A549 (cell line): Measurements from ENCODE around the gene ANKRD33B. TPM values are rescaled to one million over a fixed set of nuclear protein-coding genes. Genes with fewer than 3 reads are reported as not detected.

Source experiments
- ATAC-seq, 2 experiments: fragments of 200-7000 bp in 1 of 2; fragments of >200 bp in 1 of 2; cut with Nextera tagmentation in 1 of 2; cut with Tn5 transposase in 1 of 2; 3 replicates each; pipeline versions ENCODE4 v1.8.0 to v1.9.1; 2018 to 2020; ENCODE audit warnings: mild to moderate bottlenecking in 1 of 2, moderate library complexity in 1 of 2
- CTCF ChIA-PET: fragments of 300-600 bp; sonication (Branson Sonifier 250); formaldehyde crosslinking; extraction: SDS; loops from one replicate; lab custom pipeline; 2021; ENCODE audit warnings: antibody characterized with exemption, inconsistent platforms; lab: Yijun Ruan, JAX
- POLR2A ChIA-PET: fragments of 350-600 bp; formaldehyde crosslinking; extraction: SDS; loops from one replicate; lab custom pipeline; 2021; ENCODE audit warnings: antibody characterized with exemption, inconsistent platforms; lab: Yijun Ruan, JAX
- DNase-seq, 2 experiments: peaks; one replicate each; pipeline versions ENCODE4 v3.0.0 to v3.0.0-alpha.2; 2011 to 2016; ENCODE audit warnings: low read depth in 1 of 2, low spot score in 1 of 2
- FAIRE-seq: peaks from 2 replicates; lab custom pipeline; 2011; peaks lifted over from hg19 to GRCh38; lab: Jason Lieb, UNC
- H3K27ac ChIP-seq, 2 experiments: fragments of >200 bp; sonication (Bioruptor Twin); formaldehyde crosslinking; 3 replicates each; pipeline ENCODE4 v1.5.1; 2016 to 2017
- H3K4me1 ChIP-seq: fragments of >200 bp; sonication (Bioruptor Twin); formaldehyde crosslinking; 3 replicates; pipeline ENCODE4 v1.6.1; 2016
- H3K4me2 ChIP-seq: fragments of >200 bp; sonication (Bioruptor Twin); formaldehyde crosslinking; 3 replicates; pipeline ENCODE4 v1.6.1; 2016
- H3K4me3 ChIP-seq: fragments of >200 bp; sonication (Bioruptor Twin); formaldehyde crosslinking; 3 replicates; pipeline ENCODE4 v1.5.1; 2016
- H3K9me3 ChIP-seq: fragments of >200 bp; sonication (Bioruptor Twin); formaldehyde crosslinking; 3 replicates; pipeline ENCODE4 v1.6.1; 2016
- ATOH8 ChIP-seq: fragments of 250-450 bp; sonication (Bioruptor Pico); IDR thresholded peaks from 2 replicates; pipeline ENCODE4 v1.5.0; 2020; ENCODE audit warnings: low read depth, mild to moderate bottlenecking, moderate library complexity
- CBX2 ChIP-seq: fragments of 200-600 bp; sonication (generic); IDR thresholded peaks from 2 replicates; pipeline ENCODE4 v1.6.1; 2016; ENCODE audit warnings: low read depth, mild to moderate bottlenecking, borderline replicate concordance
- CEBPB ChIP-seq, 2 experiments: fragments of >200 bp in 1 of 2; sonication (Bioruptor Twin) in 1 of 2; formaldehyde crosslinking in 1 of 2; IDR thresholded peaks; 2 replicates each; pipeline ENCODE4 v1.6.1; 2012 to 2016
- CHD4 ChIP-seq: fragments of 200-600 bp; sonication (generic); IDR thresholded peaks from 2 replicates; pipeline ENCODE4 v1.6.1; 2016; ENCODE audit warnings: antibody characterized with exemption, mild to moderate bottlenecking, borderline replicate concordance
- E2F6 ChIP-seq: IDR thresholded peaks from 2 replicates; pipeline ENCODE4 v1.6.1; 2012; ENCODE audit warnings: low read depth, borderline replicate concordance
- FOSB ChIP-seq: fragments of 250-450 bp; sonication (Bioruptor Pico); IDR thresholded peaks from 2 replicates; pipeline ENCODE4 v1.5.0; 2020; ENCODE audit warnings: mild to moderate bottlenecking, moderate library complexity
- FOSL2 ChIP-seq, 2 experiments: fragments of 450-650 bp in 1 of 2; fragments of >200 bp in 1 of 2; sonication (Bioruptor Twin) in 1 of 2; formaldehyde crosslinking; IDR thresholded peaks; 2 replicates each; pipeline versions ENCODE4 v1.5.0 to v1.6.1; 2016 to 2020; ENCODE audit warnings: mild to moderate bottlenecking in 1 of 2, moderate library complexity in 1 of 2
- FOXS1 ChIP-seq: fragments of 250-450 bp; sonication (Bioruptor Pico); IDR thresholded peaks from 2 replicates; pipeline ENCODE4 v1.5.0; 2020; ENCODE audit warnings: mild to moderate bottlenecking, moderate library complexity
- GATA3 ChIP-seq: IDR thresholded peaks from 2 replicates; pipeline ENCODE4 v1.6.1; 2012; ENCODE audit warnings: borderline replicate concordance
- HDAC2 ChIP-seq: fragments of 200-600 bp; sonication (generic); IDR thresholded peaks from 2 replicates; pipeline ENCODE4 v1.6.1; 2016
- HMGXB4 ChIP-seq: fragments of 250-450 bp; sonication (Bioruptor Pico); IDR thresholded peaks from 2 replicates; pipeline ENCODE4 v1.5.0; 2021; ENCODE audit warnings: mild to moderate bottlenecking, moderate library complexity, borderline replicate concordance
- HOXA7 ChIP-seq: fragments of 250-450 bp; sonication (Bioruptor Pico); IDR thresholded peaks from 2 replicates; pipeline ENCODE4 v1.5.0; 2020; ENCODE audit warnings: mild to moderate bottlenecking, moderate library complexity
- HOXB5 ChIP-seq: fragments of 250-450 bp; sonication (Bioruptor Pico); IDR thresholded peaks from 2 replicates; pipeline ENCODE4 v1.5.0; 2020; ENCODE audit warnings: mild to moderate bottlenecking, moderate library complexity
- KDM1A ChIP-seq: fragments of 200-600 bp; sonication (generic); IDR thresholded peaks from 2 replicates; pipeline ENCODE4 v1.6.1; 2016; ENCODE audit warnings: low read depth, mild to moderate bottlenecking
- NFE2L2 ChIP-seq: fragments of 150-350 bp; conservative IDR thresholded peaks from 2 replicates; pipeline ENCODE4 v1.6.1; 2014; ENCODE audit warnings: low read length
- NPAS2 ChIP-seq: fragments of 250-450 bp; sonication (Bioruptor Pico); IDR thresholded peaks from 2 replicates; pipeline ENCODE4 v1.8.0; 2022; ENCODE audit warnings: mild to moderate bottlenecking, moderate library complexity, borderline replicate concordance
- RFX5 ChIP-seq: fragments of 450-650 bp; IDR thresholded peaks from 2 replicates; pipeline ENCODE4 v1.7.1; 2014; ENCODE audit warnings: antibody characterized with exemption, mild to moderate bottlenecking, moderate library complexity
- RNF2 ChIP-seq: fragments of 200-600 bp; sonication (generic); IDR thresholded peaks from 2 replicates; pipeline ENCODE4 v1.6.1; 2016; ENCODE audit warnings: low read depth, mild to moderate bottlenecking, antibody characterized with exemption, moderate library complexity, borderline replicate concordance
- ZC3H11A ChIP-seq: fragments of 450-650 bp; IDR thresholded peaks from 2 replicates; pipeline ENCODE4 v1.6.1; 2014; ENCODE audit warnings: antibody characterized with exemption, mild to moderate bottlenecking
- ZSCAN20 ChIP-seq: fragments of 250-450 bp; sonication (Bioruptor Pico); IDR thresholded peaks from 2 replicates; pipeline ENCODE4 v1.8.0; 2022; ENCODE audit warnings: mild to moderate bottlenecking, moderate library complexity
- WGBS: methylation state at CpG from one replicate; pipeline ENCODE4 v1.1.6; 2017; ENCODE audit errors: missing lambda C conversion rate; 5-methylcytosine and 5-hydroxymethylcytosine counted together
- polyA plus RNA-seq, 4 experiments: library from polyadenylated mRNA; depleted of rRNA in 3 of 4; stranded (reverse); fragments of >200 nt; fragmentation: RNase III in 1 of 4; extraction: RNeasy Plus Mini Kit Qiagen cat#74134 plus additional on column Dnase treatment in 1 of 4; gene quantifications; 2 replicates in 3 of 4; 3 replicates in 1 of 4; pipeline ENCODE4 v1.2.3, GENCODE V29; 2011 to 2017

ANKRD33B gene
- polyA plus RNA-seq, 2 of the 4 experiments (the other 2 are of a cell fraction) = 4.0 to 6.9 TPM

GRCh38 chr5:10655972-10656830, 92.3 kb downstream of the ANKRD33B start:
- ChIA-PET CTCF (interaction anchor here (0.6 to 1.7 kb wide), 2 partner anchors 15 to 204 kb away, joined by 4 to 5 read pairs; no protein-coding TSS in a partner anchor), POLR2A (no interaction called here)
- FAIRE-seq (no peak), DNase-seq (no peak)
- Histone ChIP-seq H3K27ac (no peak overlapping the region), H3K4me1 (no peaks in the 10 kb centered on the region)
- 83% methylated on average over 17 of the region's 18 CpGs for WGBS
- TF ChIP-seq E2F6 (no peak), HOXA7 (CRISPR knock-in tag) (no peak), HMGXB4 (CRISPR knock-in tag) (no peak), HOXB5 (CRISPR knock-in tag) (no peak), ZC3H11A (no peak), CEBPB (IDR thresholded peaks at IDR 0.05) (no peak), FOXS1 (CRISPR knock-in tag) (no peak), RFX5 (no peak)
- TF ChIP-seq, all 56 proteins: peak for 0
- H3K9me3 ChIP-seq = no peaks in the 10 kb centered on the region
- no peak overlapping the region for H3K4me3 ChIP-seq
- no peak; a peak in 1 of 6 replicates for ATAC-seq
- H3K4me2 ChIP-seq = no peak overlapping the region

- Histone ChIP-seq H3K27ac (no peak overlapping the region), H3K4me3 (no peak overlapping the region), H3K4me1 (peaks cover 2% of the 10 kb centered on the region), H3K4me2 (no peak overlapping the region), H3K9me3 (no peaks in the 10 kb centered on the region)
- TF ChIP-seq ZSCAN20 (CRISPR knock-in tag) = no peak
- 0 out of 2 replicates have a peak, but pooled peaks have one; percentile 24 for TF ChIP-seq KDM1A
- 72% methylated on average over 4 of the region's 4 CpGs for WGBS
- FAIRE-seq (no peak), DNase-seq (no peak), ATAC-seq (no peak)
- ChIA-PET CTCF (interaction anchor here (0.7 to 1.7 kb wide), 3 partner anchors 24 to 240 kb away, joined by 3 to 5 read pairs (median 5); no protein-coding TSS in a partner anchor), POLR2A (no interaction called here)
These were observed 94.4 kb downstream of the ANKRD33B start for GRCh38 chr5:10658265-10658664.

GRCh38 chr5:10660135-10660534, 96.3 kb downstream of the ANKRD33B start:
- ATAC-seq = no peak
- no peak for DNase-seq
- Histone ChIP-seq H3K27ac (no peak overlapping the region), H3K4me2 (no peak overlapping the region), H3K4me3 (no peak overlapping the region), H3K9me3 (no peaks in the 10 kb centered on the region), H3K4me1 (peaks cover 13% of the 10 kb centered on the region)
- 88% methylated on average over 3 of the region's 3 CpGs for WGBS
- no peak for TF ChIP-seq CHD4
- no peak for TF ChIP-seq GATA3
- no peak for TF ChIP-seq HDAC2
- TF ChIP-seq CBX2 = no peak
- TF ChIP-seq NFE2L2 = no peak
- TF ChIP-seq ZSCAN20 (CRISPR knock-in tag) = no peak
- TF ChIP-seq RNF2 = no peak
- no peak for TF ChIP-seq FOSL2 (IDR thresholded peaks at IDR 0.05)
- TF ChIP-seq FOSL2 (CRISPR knock-in tag; IDR thresholded peaks at IDR 0.05) = no peak
- no peak for TF ChIP-seq ATOH8 (CRISPR knock-in tag)
- TF ChIP-seq NPAS2 (CRISPR knock-in tag) = no peak
- no peak for TF ChIP-seq FOSB (CRISPR knock-in tag)
- FAIRE-seq = no peak
- POLR2A ChIA-PET = no interaction called here
- CTCF ChIA-PET = interaction anchor here (1.5 to 1.8 kb wide), 2 partner anchors 32 to 208 kb away, joined by 4 to 5 read pairs; no protein-coding TSS in a partner anchor
